Lower lobe of right lung (tissue), 2 donors: Measurements from ENCODE around the gene ATP6V1E1. TPM values are rescaled to one million over a fixed set of nuclear protein-coding genes. Genes with fewer than 3 reads are reported as not detected.

ENCODE experiments used
- ATAC-seq, 2 donors: fragments of 200-7000 bp; cut with Tn5 transposase; one replicate each; pipeline ENCODE4 v1.9.1; 2020 to 2022; ENCODE audit warnings: mild to moderate bottlenecking in 2 of 2, moderate library complexity in 2 of 2
- DNase-seq: peaks from one replicate; pipeline ENCODE4 v3.0.0-alpha.2; 2020
- H3K27ac ChIP-seq: fragments of 200-600 bp; one replicate; pipeline ENCODE4 v1.8.0; 2022
- H3K27me3 ChIP-seq: fragments of 200-600 bp; one replicate; pipeline ENCODE4 v1.8.0; 2022; ENCODE audit warnings: low read depth
- H3K36me3 ChIP-seq: fragments of 200-600 bp; one replicate; pipeline ENCODE4 v1.8.0; 2022; ENCODE audit warnings: mild to moderate bottlenecking
- H3K4me1 ChIP-seq: fragments of 200-600 bp; one replicate; pipeline ENCODE4 v1.8.0; 2022
- H3K4me3 ChIP-seq: fragments of 200-600 bp; one replicate; pipeline ENCODE4 v1.8.0; 2022; ENCODE audit warnings: mild to moderate bottlenecking
- H3K9me3 ChIP-seq: fragments of 200-600 bp; one replicate; pipeline ENCODE4 v1.8.0; 2022
- CTCF ChIP-seq: fragments of 200-600 bp; IDR thresholded peaks from one replicate; pipeline ENCODE4 v1.8.0; 2022; ENCODE audit warnings: antibody characterized with exemption, mild to moderate bottlenecking
- intact Hi-C: fragments of 100-400 bp; cut with DNase I; formaldehyde crosslinking; loops from one replicate; pipeline ENCODE4 v1.11.0; 2022
- total RNA-seq: library from RNA; stranded (reverse); fragmentation: NEBNext Ultra II Directional; extraction: Animal tissue kit (Norgen Biotek cat#: 25700); gene quantifications from one replicate; pipeline ENCODE4 v1.2.1, GENCODE V29; 2021
- donor health status: DM: no; HTN: yes; CAD: no; lungs with severe emphysema.

ATP6V1E1 gene
- total RNA-seq, 1 donor from 2014 or later: 133 TPM

DNA sequence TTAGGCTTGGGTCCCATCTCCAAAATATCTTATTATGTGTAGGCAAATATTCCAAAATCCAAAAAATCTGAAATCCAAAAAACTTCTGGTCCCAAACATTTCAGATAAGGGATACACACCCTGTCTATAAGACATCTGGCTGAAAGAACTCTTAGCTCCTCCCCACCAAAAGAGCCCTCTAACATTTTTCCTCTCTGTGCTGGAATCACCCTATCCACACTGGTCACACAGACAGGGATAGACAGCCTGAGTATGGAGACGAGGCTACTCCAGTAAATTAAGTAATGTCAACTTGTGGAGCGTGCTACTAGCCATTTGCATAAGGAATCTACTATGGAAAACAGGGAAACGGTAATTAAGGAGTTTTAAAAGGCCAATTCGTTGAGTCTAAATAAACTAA lies 24.9 kb downstream of the ATP6V1E1 start:
- Histone ChIP-seq H3K4me3 (no peak overlapping the region), H3K4me1 (no peaks in the 10 kb centered on the region), H3K27me3 (no peaks in the 10 kb centered on the region), H3K36me3 (peaks cover 78% of the 10 kb centered on the region), H3K9me3 (no peaks in the 10 kb centered on the region), H3K27ac (no peak overlapping the region)
- ATAC-seq (no peak), DNase-seq (no peak)
- intact Hi-C loops: no loop called here
- TF ChIP-seq CTCF: no peak

GRCh38 chr22:17601031-17601430 lies 27.5 kb downstream of the ATP6V1E1 start:
- H3K36me3 ChIP-seq: peaks cover 80% of the 10 kb centered on the region
- H3K9me3 ChIP-seq: no peaks in the 10 kb centered on the region
- H3K4me3 ChIP-seq: no peak overlapping the region
- no peaks in the 10 kb centered on the region for H3K4me1 ChIP-seq
- no peaks in the 10 kb centered on the region for H3K27me3 ChIP-seq
- no peak for DNase-seq
- TF ChIP-seq CTCF: no peak
- intact Hi-C loops: no loop called here
- no peak overlapping the region for H3K27ac ChIP-seq
- no peak for ATAC-seq

- peaks cover 91% of the 10 kb centered on the region for H3K36me3 ChIP-seq
- TF ChIP-seq CTCF: no peak
- H3K4me1 ChIP-seq: no peaks in the 10 kb centered on the region
- no peak overlapping the region for H3K27ac ChIP-seq
- DNase-seq (no peak), ATAC-seq (no peak)
- no peaks in the 10 kb centered on the region for H3K9me3 ChIP-seq
- intact Hi-C loops: no loop called here
- H3K4me3 ChIP-seq: no peak overlapping the region
- H3K27me3 ChIP-seq: no peaks in the 10 kb centered on the region
Observed at GRCh38 chr22:17598318-17598717, 30.2 kb downstream of the ATP6V1E1 start.

GRCh38 chr22:17597217-17597616 lies 31.3 kb downstream of the ATP6V1E1 start:
- Histone ChIP-seq H3K4me3 (no peak overlapping the region), H3K27me3 (no peaks in the 10 kb centered on the region), H3K27ac (no peak overlapping the region), H3K36me3 (peaks cover 95% of the 10 kb centered on the region), H3K4me1 (no peaks in the 10 kb centered on the region), H3K9me3 (no peaks in the 10 kb centered on the region)
- DNase-seq (no peak), ATAC-seq (no peak)
- TF ChIP-seq CTCF: no peak
- intact Hi-C loops: no loop called here

DNA sequence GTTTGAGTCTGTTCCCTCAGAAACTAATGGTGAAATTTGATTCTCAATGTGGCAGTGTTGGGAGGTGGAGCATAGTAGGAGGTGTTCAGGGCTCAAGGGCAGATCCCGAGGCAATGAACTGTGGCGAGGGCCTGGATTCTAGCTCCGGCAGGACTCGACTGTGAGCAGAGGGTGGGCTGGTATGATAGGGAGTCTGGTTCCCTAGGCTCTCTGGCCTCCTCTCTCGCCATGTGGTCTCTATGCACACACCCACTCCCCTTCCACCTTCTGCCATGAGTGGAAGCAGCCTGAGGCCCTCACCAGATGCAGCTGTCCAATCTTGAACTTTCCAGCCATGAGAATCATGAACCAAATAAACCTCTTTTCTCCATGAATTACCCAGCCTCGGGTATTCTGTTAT lies 32.3 kb downstream of the ATP6V1E1 start:
- intact Hi-C loops: no loop called here
- H3K27ac ChIP-seq: no peak overlapping the region
- H3K36me3 ChIP-seq: peaks cover 100% of the 10 kb centered on the region
- H3K9me3 ChIP-seq: no peaks in the 10 kb centered on the region
- no peaks in the 10 kb centered on the region for H3K4me1 ChIP-seq
- no peak for TF ChIP-seq CTCF
- no peak overlapping the region for H3K4me3 ChIP-seq
- DNase-seq (no peak), ATAC-seq (no peak)
- H3K27me3 ChIP-seq: no peaks in the 10 kb centered on the region

DNA sequence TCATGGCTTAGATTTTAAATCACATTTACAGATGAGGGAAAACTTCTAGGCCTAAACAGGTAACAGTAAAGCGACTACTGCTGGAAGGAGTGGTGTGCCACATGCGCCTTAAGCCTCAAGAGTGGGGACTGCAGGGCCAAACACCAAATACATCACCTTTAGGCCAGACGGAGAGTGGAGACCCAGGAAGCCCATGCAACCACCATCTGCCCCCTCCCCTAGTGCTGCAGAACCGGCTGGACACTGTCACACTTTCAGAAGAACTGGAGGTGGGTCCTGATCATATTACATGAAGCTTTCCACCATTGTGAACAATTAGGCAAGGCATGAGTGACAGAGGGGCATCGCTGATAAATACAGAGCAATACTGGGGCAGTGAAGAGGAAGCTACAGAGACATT lies 36.3 kb downstream of the ATP6V1E1 start:
- intact Hi-C loops: no loop called here
- ATAC-seq (no peak), DNase-seq (no peak)
- no peak overlapping the region for H3K4me3 ChIP-seq
- H3K27me3 ChIP-seq: no peaks in the 10 kb centered on the region
- no peaks in the 10 kb centered on the region for H3K4me1 ChIP-seq
- H3K36me3 ChIP-seq: peaks cover 71% of the 10 kb centered on the region
- H3K9me3 ChIP-seq: no peaks in the 10 kb centered on the region
- no peak for TF ChIP-seq CTCF
- H3K27ac ChIP-seq: no peak overlapping the region
